HepG2 (cell line): ENCODE results near the gene SCN7A. TPM values are rescaled to one million over a fixed set of nuclear protein-coding genes. Genes with fewer than 3 reads are reported as not detected.

Experiments used
- BORCS8-MEF2B ChIP-seq: sonication (generic); formaldehyde crosslinking; IDR thresholded peaks from 2 replicates; pipeline ENCODE4 v1.8.0; 2022; ENCODE audit warnings: mild to moderate bottlenecking, missing genetic modification reagents
- EHMT2 ChIP-seq: fragments of 200-600 bp; sonication (generic); IDR thresholded peaks from 2 replicates; pipeline ENCODE4 v1.7.0; 2017; ENCODE audit warnings: antibody characterized with exemption, low read depth, low read length, borderline replicate concordance
- ETS1 ChIP-seq: sonication (generic); formaldehyde crosslinking; IDR thresholded peaks from 2 replicates; pipeline ENCODE4 v1.4.0; 2020; ENCODE audit warnings: missing genetic modification reagents
- MBD4 ChIP-seq: IDR thresholded peaks from 2 replicates; pipeline ENCODE4 v1.6.1; 2012; ENCODE audit warnings: low read length, inconsistent platforms, borderline replicate concordance
- MBNL3 ChIP-seq: fragments of 250-450 bp; sonication (Bioruptor Pico); conservative IDR thresholded peaks from 2 replicates; pipeline ENCODE4 v1.8.0; 2022; ENCODE audit warnings: mild to moderate bottlenecking, inconsistent platforms
- RERE ChIP-seq: IDR thresholded peaks from 2 replicates; pipeline ENCODE4 v1.6.1; 2016; ENCODE audit warnings: low read depth, missing genetic modification reagents, missing compliant biosample characterization
- SRSF1 ChIP-seq: fragments of 200-400 bp; formaldehyde crosslinking; optimal IDR thresholded peaks from 2 replicates; pipeline ENCODE3; 2017; ENCODE audit warnings: mild to moderate bottlenecking, low read depth, low read length, moderate library complexity
- ZBTB8A ChIP-seq: sonication (generic); formaldehyde crosslinking; IDR thresholded peaks from 2 replicates; pipeline ENCODE4 v1.4.0; 2020; ENCODE audit warnings: mild to moderate bottlenecking, low read depth, missing genetic modification reagents, borderline replicate concordance
- ZHX1 ChIP-seq: sonication (generic); formaldehyde crosslinking; IDR thresholded peaks from 2 replicates; pipeline ENCODE4 v1.8.1; 2022; ENCODE audit warnings: low read depth, mild to moderate bottlenecking, missing genetic modification reagents
- ZNF564 ChIP-seq: sonication (generic); formaldehyde crosslinking; IDR thresholded peaks from 2 replicates; pipeline ENCODE4 v1.8.1; 2023; ENCODE audit warnings: mild to moderate bottlenecking, missing genetic modification reagents
- ZNF619 ChIP-seq: sonication (generic); formaldehyde crosslinking; IDR thresholded peaks from 2 replicates; pipeline ENCODE4 v1.4.0; 2020; ENCODE audit warnings: mild to moderate bottlenecking, missing genetic modification reagents
- polyA plus RNA-seq, 8 experiments: library from polyadenylated mRNA; depleted of rRNA in 3 of 8; stranded (reverse) in 7 of 8; unstranded in 1 of 8; fragments of >200 nt; fragmentation: Illumina TruSeq in 4 of 8; extraction: Trizol in 4 of 8; gene quantifications; 2 replicates each; pipeline versions ENCODE4 v1.2.1 to v1.2.3, GENCODE V29; 2011 to 2016; ENCODE audit warnings: low read depth in 4 of 8, missing spikeins in 1 of 8, mixed read lengths in 1 of 8; ENCODE audit not compliant: insufficient read depth in 1 of 8
- total RNA-seq, 5 experiments: library from RNA; depleted of rRNA; stranded (reverse); fragments of >200 nt; fragmentation: Illumina TruSeq; extraction: Trizol; gene quantifications; 2 replicates each; pipeline ENCODE4 v1.2.3, GENCODE V29; 2016; ENCODE audit warnings: low read depth in 1 of 5
- TF ChIP-seq, protein P1 (sequence below): sonication (generic); formaldehyde crosslinking; IDR thresholded peaks from 2 replicates; pipeline ENCODE4 v1.5.1; 2020; ENCODE audit warnings: mild to moderate bottlenecking, moderate library complexity, missing genetic modification reagents
- TF ChIP-seq, protein P2 (sequence below), 2 experiments: sonication (generic) in 1 of 2; formaldehyde crosslinking in 1 of 2; IDR thresholded peaks; 2 replicates each; pipeline versions ENCODE4 v1.4.0 to v1.6.1; 2016 to 2020; ENCODE audit warnings: borderline replicate concordance in 1 of 2, low read depth in 1 of 2, mild to moderate bottlenecking in 1 of 2, missing genetic modification reagents in 1 of 2

Gene SCN7A
- total and polyA plus RNA-seq, 2 of the 13 experiments (the other 11 are each of a cell fraction or from before 2014, with no cell fraction given), result 0.01 TPM; not detected in 1

GRCh38 chr2:166372046-166372445 lies 122.0 kb downstream of the SCN7A start (continued):
- TF ChIP-seq ZNF564, result no peak
- no peak for TF ChIP-seq BORCS8-MEF2B (CRISPR knock-in tag)
- no peak for TF ChIP-seq ZBTB8A
- peak; percentile 86; the same call in 1 of the 2 replicates for TF ChIP-seq EHMT2
- TF ChIP-seq MBNL3 (CRISPR knock-in tag), result no peak
- no peak for TF ChIP-seq ZNF619
- TF ChIP-seq ETS1 (CRISPR knock-in tag), result no peak
- peak; percentile 66; the same call in 1 of the 2 replicates for TF ChIP-seq MBD4
- TF ChIP-seq, protein P1, sequence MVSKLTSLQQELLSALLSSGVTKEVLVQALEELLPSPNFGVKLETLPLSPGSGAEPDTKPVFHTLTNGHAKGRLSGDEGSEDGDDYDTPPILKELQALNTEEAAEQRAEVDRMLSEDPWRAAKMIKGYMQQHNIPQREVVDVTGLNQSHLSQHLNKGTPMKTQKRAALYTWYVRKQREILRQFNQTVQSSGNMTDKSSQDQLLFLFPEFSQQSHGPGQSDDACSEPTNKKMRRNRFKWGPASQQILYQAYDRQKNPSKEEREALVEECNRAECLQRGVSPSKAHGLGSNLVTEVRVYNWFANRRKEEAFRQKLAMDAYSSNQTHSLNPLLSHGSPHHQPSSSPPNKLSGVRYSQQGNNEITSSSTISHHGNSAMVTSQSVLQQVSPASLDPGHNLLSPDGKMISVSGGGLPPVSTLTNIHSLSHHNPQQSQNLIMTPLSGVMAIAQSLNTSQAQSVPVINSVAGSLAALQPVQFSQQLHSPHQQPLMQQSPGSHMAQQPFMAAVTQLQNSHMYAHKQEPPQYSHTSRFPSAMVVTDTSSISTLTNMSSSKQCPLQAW (CRISPR knock-in tag), result no peak
- TF ChIP-seq RERE (CRISPR knock-in tag), result peak; percentile 68; the same call in 1 of the 2 replicates
- TF ChIP-seq, protein P2, sequence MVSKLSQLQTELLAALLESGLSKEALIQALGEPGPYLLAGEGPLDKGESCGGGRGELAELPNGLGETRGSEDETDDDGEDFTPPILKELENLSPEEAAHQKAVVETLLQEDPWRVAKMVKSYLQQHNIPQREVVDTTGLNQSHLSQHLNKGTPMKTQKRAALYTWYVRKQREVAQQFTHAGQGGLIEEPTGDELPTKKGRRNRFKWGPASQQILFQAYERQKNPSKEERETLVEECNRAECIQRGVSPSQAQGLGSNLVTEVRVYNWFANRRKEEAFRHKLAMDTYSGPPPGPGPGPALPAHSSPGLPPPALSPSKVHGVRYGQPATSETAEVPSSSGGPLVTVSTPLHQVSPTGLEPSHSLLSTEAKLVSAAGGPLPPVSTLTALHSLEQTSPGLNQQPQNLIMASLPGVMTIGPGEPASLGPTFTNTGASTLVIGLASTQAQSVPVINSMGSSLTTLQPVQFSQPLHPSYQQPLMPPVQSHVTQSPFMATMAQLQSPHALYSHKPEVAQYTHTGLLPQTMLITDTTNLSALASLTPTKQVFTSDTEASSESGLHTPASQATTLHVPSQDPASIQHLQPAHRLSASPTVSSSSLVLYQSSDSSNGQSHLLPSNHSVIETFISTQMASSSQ (IDR thresholded peaks at IDR 0.05; ENCODE audit: low read depth), result no peak; the same call in 1 of the 2 replicates
- TF ChIP-seq, protein P2 (CRISPR knock-in tag; IDR thresholded peaks at IDR 0.05; ENCODE audit: borderline replicate concordance), result no peak; the same call in 1 of the 2 replicates
- no peak; the same call in 1 of the 2 replicates for TF ChIP-seq ZHX1 (CRISPR knock-in tag)
- no peak for TF ChIP-seq SRSF1
